Body of pancreas (tissue), 4 donors: ENCODE data around the gene KRT82. TPM values are rescaled to one million over a fixed set of nuclear protein-coding genes. Genes with fewer than 3 reads are reported as not detected.

Experiments
- ATAC-seq: fragments of 150-250 bp; one replicate; pipeline ENCODE4 v1.9.1; 2016
- DNase-seq, 4 donors: peaks; one replicate each; pipeline ENCODE4 v3.0.0-alpha.2; 2019
- H3K27ac ChIP-seq, 4 donors: fragments of 200-600 bp; sonication (generic); 1 replicate in 3 of 4; 2 replicates in 1 of 4; pipeline versions ENCODE4 v1.5.1 to v1.6.1; 2016 to 2019; ENCODE audit warnings: mild to moderate bottlenecking in 1 of 4, mixed read lengths in 1 of 4, moderate library complexity in 1 of 4
- H3K27me3 ChIP-seq, 2 donors: fragments of 200-600 bp; sonication (generic); one replicate each; pipeline ENCODE4 v1.6.0; 2016; ENCODE audit warnings: mild to moderate bottlenecking in 1 of 2
- H3K36me3 ChIP-seq, 2 donors: fragments of 200-600 bp; sonication (generic); replicated peaks in 1 of 2; 2 replicates each; pipeline ENCODE4 v1.5.1; 2016; ENCODE audit warnings: low read depth in 2 of 2; ENCODE audit not compliant: insufficient read depth in 1 of 2
- H3K4me1 ChIP-seq: fragments of 200-600 bp; sonication (generic); one replicate; pipeline ENCODE4 v1.6.0; 2016
- H3K4me3 ChIP-seq, 2 donors: fragments of 200-600 bp; sonication (generic); 1 replicate in 1 of 2; 2 replicates in 1 of 2; pipeline ENCODE4 v1.5.1; 2016 to 2019
- H3K9me3 ChIP-seq, 3 donors: fragments of 200-600 bp; sonication (generic); 1 replicate in 2 of 3; 2 replicates in 1 of 3; pipeline ENCODE4 v1.5.1; 2016
- POLR2A ChIP-seq, 3 donors: fragments of 450-650 bp; IDR thresholded peaks; one replicate each; pipeline ENCODE4 v1.6.1; 2016; ENCODE audit warnings: antibody characterized with exemption in 3 of 3, mild to moderate bottlenecking in 2 of 3
- WGBS, 2 donors: methylation state at CpG; one replicate each; pipeline ENCODE4 v1.1.5; 2017; 5-methylcytosine and 5-hydroxymethylcytosine counted together
- intact Hi-C: fragments of 100-400 bp; cut with DNase I; formaldehyde crosslinking; loops from one replicate; pipeline ENCODE4 v1.15.1; 2023
- total RNA-seq, 2 donors: library from RNA; depleted of rRNA; stranded (reverse); fragments of >200 nt; gene quantifications; one replicate each; pipeline ENCODE4 v1.1.0, GENCODE V29; 2016
- TF ChIP-seq, protein P1 (sequence below), 7 experiments: fragments of 450-650 bp in 4 of 7; fragments of 200-600 bp in 3 of 7; sonication (generic) in 3 of 7; IDR thresholded peaks; one replicate each; pipeline ENCODE4 v1.5.1; 2016 to 2019; ENCODE audit warnings: antibody characterized with exemption in 7 of 7

Gene KRT82
- total RNA-seq, 2 donors from 2014 or later, result not detected

DNA sequence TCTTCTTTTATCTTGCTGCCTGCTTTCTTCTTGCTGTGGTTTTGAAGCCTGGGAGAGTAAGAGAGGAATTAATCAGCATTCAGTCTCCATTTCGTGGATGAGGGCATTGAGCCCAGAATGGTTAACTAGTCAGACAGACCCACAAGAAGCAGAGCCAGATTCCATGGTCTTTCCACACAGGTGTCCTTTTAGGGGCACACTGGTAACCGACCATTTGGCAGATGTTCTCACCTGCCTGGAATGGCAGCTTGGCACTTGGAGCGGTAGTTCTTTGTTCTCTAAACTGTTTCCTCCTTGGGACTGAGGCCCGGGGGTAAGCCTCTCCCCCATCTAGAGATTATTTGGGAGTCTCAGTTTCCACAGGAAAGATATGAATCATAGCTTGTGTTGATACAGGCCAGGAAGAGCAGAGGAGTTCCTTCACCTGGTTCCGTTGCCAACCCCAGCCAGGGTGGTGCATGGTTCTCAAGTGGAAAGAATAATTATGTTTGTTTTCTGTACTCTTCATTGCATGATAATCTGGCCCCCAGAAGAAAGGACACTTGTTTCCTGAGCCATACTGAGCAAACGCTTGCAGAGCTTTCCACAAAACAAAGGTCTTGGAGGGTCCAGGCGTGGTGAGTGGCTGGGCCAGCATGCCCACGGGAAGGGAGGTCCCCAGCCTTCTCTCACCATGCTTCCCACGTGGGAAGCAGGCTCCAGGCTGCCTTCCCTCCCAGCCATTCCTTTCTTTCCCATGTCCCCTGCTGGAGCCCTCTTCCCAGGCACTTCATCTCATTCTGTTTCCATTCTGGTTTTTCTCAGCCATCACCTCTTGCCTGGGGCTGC lies 30.1 kb upstream of the KRT82 start:
- H3K36me3 ChIP-seq, result no peaks in the 10 kb centered on the region
- peak; percentile 71 for ATAC-seq
- 50 to 54% methylated on average over 8 to 9 of the region's 9 CpGs for WGBS, 2 donors
- DNase-seq, result peak in 3 of 4 donors; percentile 17 to 42 (median 32)
- H3K27me3 ChIP-seq, result no peaks in the 10 kb centered on the region
- no peaks in the 10 kb centered on the region for H3K9me3 ChIP-seq
- no peak overlapping the region for H3K4me3 ChIP-seq
- no peak for TF ChIP-seq POLR2A (IDR thresholded peaks at IDR 0.05)
- TF ChIP-seq, protein P1, sequence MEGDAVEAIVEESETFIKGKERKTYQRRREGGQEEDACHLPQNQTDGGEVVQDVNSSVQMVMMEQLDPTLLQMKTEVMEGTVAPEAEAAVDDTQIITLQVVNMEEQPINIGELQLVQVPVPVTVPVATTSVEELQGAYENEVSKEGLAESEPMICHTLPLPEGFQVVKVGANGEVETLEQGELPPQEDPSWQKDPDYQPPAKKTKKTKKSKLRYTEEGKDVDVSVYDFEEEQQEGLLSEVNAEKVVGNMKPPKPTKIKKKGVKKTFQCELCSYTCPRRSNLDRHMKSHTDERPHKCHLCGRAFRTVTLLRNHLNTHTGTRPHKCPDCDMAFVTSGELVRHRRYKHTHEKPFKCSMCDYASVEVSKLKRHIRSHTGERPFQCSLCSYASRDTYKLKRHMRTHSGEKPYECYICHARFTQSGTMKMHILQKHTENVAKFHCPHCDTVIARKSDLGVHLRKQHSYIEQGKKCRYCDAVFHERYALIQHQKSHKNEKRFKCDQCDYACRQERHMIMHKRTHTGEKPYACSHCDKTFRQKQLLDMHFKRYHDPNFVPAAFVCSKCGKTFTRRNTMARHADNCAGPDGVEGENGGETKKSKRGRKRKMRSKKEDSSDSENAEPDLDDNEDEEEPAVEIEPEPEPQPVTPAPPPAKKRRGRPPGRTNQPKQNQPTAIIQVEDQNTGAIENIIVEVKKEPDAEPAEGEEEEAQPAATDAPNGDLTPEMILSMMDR (IDR thresholded peaks at IDR 0.05), result no peak
- intact Hi-C loops, result no loop called here
- H3K27ac ChIP-seq, result peak overlapping the region in 2 of 4 donors; percentile 20 to 34
- H3K4me1 ChIP-seq, result peaks cover 9% of the 10 kb centered on the region

DNA sequence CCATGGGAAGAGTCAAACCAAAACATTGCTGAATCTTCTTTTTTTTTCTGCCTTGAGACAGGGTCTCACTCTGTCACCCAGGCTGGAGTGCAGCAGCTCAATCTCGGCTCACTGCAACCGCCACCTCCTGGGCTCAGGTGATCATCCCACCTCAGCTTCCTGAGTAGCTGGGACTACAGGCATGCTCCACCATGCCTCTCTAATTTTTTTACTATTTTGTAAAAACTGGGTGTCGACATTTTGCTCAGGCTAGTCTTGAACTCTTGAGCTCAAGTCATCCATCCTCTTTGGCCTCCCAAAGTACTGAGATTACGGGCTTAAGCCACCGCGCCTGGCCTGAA lies 29.5 kb upstream of the KRT82 start:
- TF ChIP-seq, protein P1 (IDR thresholded peaks at IDR 0.05), result no peak
- TF ChIP-seq POLR2A (IDR thresholded peaks at IDR 0.05), result no peak
- intact Hi-C loops, result no loop called here
- no peaks in the 10 kb centered on the region for H3K9me3 ChIP-seq

DNA sequence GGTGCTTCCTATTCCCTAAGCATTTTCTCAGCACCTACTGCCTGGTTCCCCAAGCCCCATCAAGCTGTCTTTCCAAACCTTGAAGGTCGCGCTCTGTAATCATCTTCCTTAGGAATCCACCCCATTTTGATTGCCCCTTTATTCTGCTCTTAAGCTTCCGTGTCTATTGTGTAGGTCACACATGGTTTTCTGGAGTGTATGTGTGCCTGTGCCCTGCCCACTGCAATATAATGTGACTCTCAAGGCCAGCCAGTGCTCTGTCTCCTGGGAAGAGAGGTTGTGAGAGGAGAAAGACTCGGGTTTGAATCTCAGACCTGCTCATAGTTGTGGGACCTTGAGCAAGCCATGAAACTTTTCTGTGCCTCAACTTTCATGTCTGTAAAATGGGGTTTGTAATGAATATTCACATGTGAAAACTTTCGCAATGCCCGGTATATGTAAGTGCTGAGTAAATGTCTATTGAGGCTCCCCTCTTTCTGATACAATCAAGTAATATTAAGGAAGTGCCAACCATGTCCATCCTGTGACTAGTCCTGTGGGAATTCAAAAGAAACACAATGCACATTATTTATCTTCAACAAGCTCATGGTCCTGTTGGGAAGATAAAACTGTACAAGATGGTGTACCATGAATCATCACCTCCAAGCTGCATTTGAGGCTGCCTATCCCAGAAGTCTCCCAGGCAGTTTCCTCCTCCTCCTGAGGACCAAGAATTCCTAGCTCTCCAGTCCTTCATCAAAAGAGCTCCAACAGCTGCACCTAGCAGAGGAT lies 28.8 kb upstream of the KRT82 start:
- intact Hi-C loops, result no loop called here
- no peaks in the 10 kb centered on the region for H3K9me3 ChIP-seq
- no peak for ATAC-seq
- H3K36me3 ChIP-seq, result no peaks in the 10 kb centered on the region
- H3K4me1 ChIP-seq, result peaks cover 9% of the 10 kb centered on the region
- WGBS, 2 donors, result 84 to 86% methylated on average over 6 of the region's 6 CpGs
- H3K27ac ChIP-seq, result no peak overlapping the region
- H3K27me3 ChIP-seq, result no peaks in the 10 kb centered on the region
- TF ChIP-seq, protein P1 (IDR thresholded peaks at IDR 0.05), result no peak
- no peak for TF ChIP-seq POLR2A (IDR thresholded peaks at IDR 0.05)
- no peak for DNase-seq
- H3K4me3 ChIP-seq, result no peak overlapping the region

More for the DNA sequence above, 29.5 kb upstream of the KRT82 start:
- Histone ChIP-seq H3K27ac (peak overlapping the region in 1 of 4 donors; percentile 20), H3K27me3 (no peaks in the 10 kb centered on the region), H3K4me1 (peaks cover 9% of the 10 kb centered on the region), H3K36me3 (no peaks in the 10 kb centered on the region), H3K4me3 (no peak overlapping the region)
- WGBS, 2 donors, result 81 to 87% methylated on average over 6 of the region's 6 CpGs
- ATAC-seq, result no peak
- no peak for DNase-seq

DNA sequence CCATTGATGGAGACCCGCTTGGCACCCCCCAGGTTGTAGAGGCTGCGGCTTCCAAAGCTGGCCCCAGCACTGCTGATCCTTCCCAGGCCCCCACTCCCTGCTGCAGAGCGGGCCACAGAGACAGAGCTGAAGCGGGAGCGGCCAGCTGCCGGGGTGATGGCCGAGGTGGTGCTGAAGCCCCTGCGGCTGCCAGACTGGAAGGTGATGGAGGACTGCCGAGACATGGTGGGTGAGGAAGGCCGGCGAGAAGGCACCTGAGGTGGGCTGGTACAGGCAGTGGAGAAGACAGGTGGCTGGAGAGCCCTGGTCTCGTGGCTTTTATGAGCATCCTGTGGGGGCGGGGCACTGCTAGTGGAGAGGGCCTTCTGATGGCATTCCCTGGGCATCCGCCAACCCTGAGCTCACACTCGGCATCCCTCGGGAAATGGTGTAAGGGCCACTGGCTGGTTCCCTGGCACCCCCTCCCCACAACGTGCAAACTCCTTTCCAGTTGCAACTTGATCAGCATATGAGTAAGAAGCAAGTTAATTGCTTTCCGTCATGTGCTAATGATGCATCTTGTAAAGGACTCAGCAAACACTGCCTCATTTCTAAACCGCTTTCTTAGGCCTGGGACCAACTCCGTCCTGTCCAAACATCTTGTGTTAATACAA lies 28.1 kb upstream of the KRT82 start, which contains the start of gene KRT75:
KRT75 (minus strand) TSS at position 291 of the 653 bp plus-strand sequence; CDS start at position 224, 67 bp downstream.
- 82 to 83% methylated on average over 18 to 20 of the region's 20 CpGs for WGBS, 2 donors
- ATAC-seq (no peak), DNase-seq (no peak)
- H3K9me3 ChIP-seq, result no peaks in the 10 kb centered on the region
- no peak within 1 kb of the TSS for H3K4me3 ChIP-seq
- peaks cover 9% of the 10 kb centered on the region for H3K4me1 ChIP-seq
- no peak for TF ChIP-seq POLR2A (IDR thresholded peaks at IDR 0.05)
- no peaks in the 10 kb centered on the region for H3K36me3 ChIP-seq
- no peak within 1 kb of the TSS for H3K27ac ChIP-seq
- intact Hi-C loops, result no loop called here
- no peaks in the 10 kb centered on the region for H3K27me3 ChIP-seq
